ENCODE measurements around the gene MTARC1. TPM values are rescaled to one million over a fixed set of nuclear protein-coding genes. Genes with fewer than 3 reads are reported as not detected.

MTARC1 gene
- total and polyA plus RNA-seq, 10 donors = 3.2 to 17.3 (median 8.1) TPM

- Histone ChIP-seq H3K27ac (no peak overlapping the region), H3K27me3 (replicated peaks in 1 of 7) (peaks cover 0 to 30% (median 0%) of the 10 kb centered on the region in 7 donors), H3K4me3 (no peak overlapping the region), H3K4me1 (peaks cover 0 to 13% (median 11%) of the 10 kb centered on the region in 6 donors), H3K9me3 (no peaks in the 10 kb centered on the region), H3K36me3 (peaks cover 0 to 91% (median 0%) of the 10 kb centered on the region in 6 donors)
- DNase-seq = no peak
- intact Hi-C loops (cut with DNase I; ENCODE audit: low total_unique reads) = loop anchor here (5.0 to 10.0 kb wide), 2 partner anchors 391 to 624 kb away; no protein-coding TSS in a partner anchor
- TF ChIP-seq POLR2A (IDR thresholded peaks at IDR 0.05) = no peak
- TF ChIP-seq, protein P1, sequence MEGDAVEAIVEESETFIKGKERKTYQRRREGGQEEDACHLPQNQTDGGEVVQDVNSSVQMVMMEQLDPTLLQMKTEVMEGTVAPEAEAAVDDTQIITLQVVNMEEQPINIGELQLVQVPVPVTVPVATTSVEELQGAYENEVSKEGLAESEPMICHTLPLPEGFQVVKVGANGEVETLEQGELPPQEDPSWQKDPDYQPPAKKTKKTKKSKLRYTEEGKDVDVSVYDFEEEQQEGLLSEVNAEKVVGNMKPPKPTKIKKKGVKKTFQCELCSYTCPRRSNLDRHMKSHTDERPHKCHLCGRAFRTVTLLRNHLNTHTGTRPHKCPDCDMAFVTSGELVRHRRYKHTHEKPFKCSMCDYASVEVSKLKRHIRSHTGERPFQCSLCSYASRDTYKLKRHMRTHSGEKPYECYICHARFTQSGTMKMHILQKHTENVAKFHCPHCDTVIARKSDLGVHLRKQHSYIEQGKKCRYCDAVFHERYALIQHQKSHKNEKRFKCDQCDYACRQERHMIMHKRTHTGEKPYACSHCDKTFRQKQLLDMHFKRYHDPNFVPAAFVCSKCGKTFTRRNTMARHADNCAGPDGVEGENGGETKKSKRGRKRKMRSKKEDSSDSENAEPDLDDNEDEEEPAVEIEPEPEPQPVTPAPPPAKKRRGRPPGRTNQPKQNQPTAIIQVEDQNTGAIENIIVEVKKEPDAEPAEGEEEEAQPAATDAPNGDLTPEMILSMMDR (IDR thresholded peaks at IDR 0.05 in 8 of 11, conservative IDR thresholded peaks at IDR 0.05 in 3 of 11) = no peak
- no peak for TF ChIP-seq POLR2AphosphoS5 (IDR thresholded peaks at IDR 0.05)
- WGBS, 5 donors = 68 to 95% (median 90%) methylated on average over 2 of the region's 2 CpGs
Observed at GRCh38 chr1:220810963-220811362, 24.2 kb downstream of the MTARC1 start.

- Histone ChIP-seq H3K9me3 (no peaks in the 10 kb centered on the region), H3K27ac (no peak overlapping the region), H3K36me3 (peaks cover 0 to 91% (median 0%) of the 10 kb centered on the region in 6 donors), H3K27me3 (replicated peaks in 1 of 7) (peaks cover 0 to 30% (median 0%) of the 10 kb centered on the region in 7 donors), H3K4me1 (peaks cover 0 to 13% (median 11%) of the 10 kb centered on the region in 6 donors), H3K4me3 (no peak overlapping the region)
- no peak for TF ChIP-seq POLR2A (IDR thresholded peaks at IDR 0.05)
- TF ChIP-seq POLR2AphosphoS5 (IDR thresholded peaks at IDR 0.05) = no peak
- TF ChIP-seq, protein P1 (IDR thresholded peaks at IDR 0.05 in 8 of 11, conservative IDR thresholded peaks at IDR 0.05 in 3 of 11) = no peak
- 84 to 90% (median 87%) methylated on average over 5 of the region's 5 CpGs for WGBS, 5 donors
- no peak for DNase-seq
- intact Hi-C loops (cut with DNase I; ENCODE audit: low total_unique reads) = loop anchor here (5.0 to 10.0 kb wide), 2 partner anchors 391 to 623 kb away; no protein-coding TSS in a partner anchor
Observed at GRCh38 chr1:220811695-220812094, 25.0 kb downstream of the MTARC1 start.

- WGBS, 5 donors = 67 to 76% (median 70%) methylated on average over 6 of the region's 6 CpGs
Observed at GRCh38 chr1:220812308-220812707, 25.6 kb downstream of the MTARC1 start.

DNA sequence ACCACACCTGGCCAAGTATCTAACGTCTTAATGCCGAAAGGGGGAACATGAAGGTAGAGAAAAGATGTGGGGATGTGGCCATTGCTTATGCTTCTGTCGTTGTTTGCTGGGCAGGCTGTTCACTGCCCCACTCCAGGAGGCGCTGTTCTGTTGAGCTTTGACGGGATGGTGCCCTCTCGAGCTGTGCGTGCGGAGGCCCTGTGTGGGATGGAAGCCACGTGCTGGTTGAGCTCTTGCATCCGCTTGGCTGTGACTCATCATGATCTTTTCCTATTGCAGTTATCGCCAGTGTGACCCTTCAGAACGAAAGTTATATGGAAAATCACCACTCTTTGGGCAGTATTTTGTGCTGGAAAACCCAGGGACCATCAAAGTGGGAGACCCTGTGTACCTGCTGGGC lies 26.3 kb downstream of the MTARC1 start:
- peaks cover 0 to 13% (median 11%) of the 10 kb centered on the region in 6 donors for H3K4me1 ChIP-seq
- TF ChIP-seq POLR2AphosphoS5 (IDR thresholded peaks at IDR 0.05) (no peak), POLR2A (IDR thresholded peaks at IDR 0.05) (no peak)
- TF ChIP-seq, protein P1 (IDR thresholded peaks at IDR 0.05 in 8 of 11, conservative IDR thresholded peaks at IDR 0.05 in 3 of 11) = no peak
- peaks cover 0 to 29% (median 0%) of the 10 kb centered on the region in 7 donors for H3K27me3 ChIP-seq (replicated peaks in 1 of 7)
- H3K36me3 ChIP-seq = peaks cover 0 to 93% (median 0%) of the 10 kb centered on the region in 6 donors
- H3K9me3 ChIP-seq = no peaks in the 10 kb centered on the region
- no peak for DNase-seq
- 71 to 95% (median 78%) methylated on average over 12 of the region's 12 CpGs for WGBS, 5 donors
- no peak overlapping the region for H3K4me3 ChIP-seq
- H3K27ac ChIP-seq = no peak overlapping the region
- intact Hi-C loops (cut with DNase I; ENCODE audit: low total_unique reads) = loop anchor here (5.0 to 10.0 kb wide), 2 partner anchors 389 to 622 kb away; no protein-coding TSS in a partner anchor

More at GRCh38 chr1:220812308-220812707, 25.6 kb downstream of the MTARC1 start:
- Histone ChIP-seq H3K27ac (no peak overlapping the region), H3K36me3 (peaks cover 0 to 91% (median 0%) of the 10 kb centered on the region in 6 donors), H3K9me3 (no peaks in the 10 kb centered on the region), H3K4me1 (peaks cover 0 to 13% (median 11%) of the 10 kb centered on the region in 6 donors), H3K4me3 (no peak overlapping the region), H3K27me3 (replicated peaks in 1 of 7) (peaks cover 0 to 30% (median 0%) of the 10 kb centered on the region in 7 donors)
- DNase-seq = no peak
- no peak for TF ChIP-seq POLR2A (IDR thresholded peaks at IDR 0.05)
- TF ChIP-seq POLR2AphosphoS5 (IDR thresholded peaks at IDR 0.05) = no peak
- TF ChIP-seq, protein P1 (IDR thresholded peaks at IDR 0.05 in 8 of 11, conservative IDR thresholded peaks at IDR 0.05 in 3 of 11) = no peak
- intact Hi-C loops (cut with DNase I; ENCODE audit: low total_unique reads) = loop anchor here (5.0 to 10.0 kb wide), 2 partner anchors 390 to 622 kb away; no protein-coding TSS in a partner anchor
